ENCODE measurements around the gene DACT1.

- no peak for TF ChIP-seq POLR2A (IDR thresholded peaks at IDR 0.05)
- TF ChIP-seq, protein P1, sequence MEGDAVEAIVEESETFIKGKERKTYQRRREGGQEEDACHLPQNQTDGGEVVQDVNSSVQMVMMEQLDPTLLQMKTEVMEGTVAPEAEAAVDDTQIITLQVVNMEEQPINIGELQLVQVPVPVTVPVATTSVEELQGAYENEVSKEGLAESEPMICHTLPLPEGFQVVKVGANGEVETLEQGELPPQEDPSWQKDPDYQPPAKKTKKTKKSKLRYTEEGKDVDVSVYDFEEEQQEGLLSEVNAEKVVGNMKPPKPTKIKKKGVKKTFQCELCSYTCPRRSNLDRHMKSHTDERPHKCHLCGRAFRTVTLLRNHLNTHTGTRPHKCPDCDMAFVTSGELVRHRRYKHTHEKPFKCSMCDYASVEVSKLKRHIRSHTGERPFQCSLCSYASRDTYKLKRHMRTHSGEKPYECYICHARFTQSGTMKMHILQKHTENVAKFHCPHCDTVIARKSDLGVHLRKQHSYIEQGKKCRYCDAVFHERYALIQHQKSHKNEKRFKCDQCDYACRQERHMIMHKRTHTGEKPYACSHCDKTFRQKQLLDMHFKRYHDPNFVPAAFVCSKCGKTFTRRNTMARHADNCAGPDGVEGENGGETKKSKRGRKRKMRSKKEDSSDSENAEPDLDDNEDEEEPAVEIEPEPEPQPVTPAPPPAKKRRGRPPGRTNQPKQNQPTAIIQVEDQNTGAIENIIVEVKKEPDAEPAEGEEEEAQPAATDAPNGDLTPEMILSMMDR (IDR thresholded peaks at IDR 0.05) = no peak
Observed at GRCh38 chr14:58647777-58648176, 10.0 kb downstream of the DACT1 start.

Measured in body of pancreas (tissue), 4 donors.